Mammary epithelial cell (primary cell): ENCODE data around the gene LHFPL2.

Experiments used
- CTCF ChIP-seq, 2 donors: IDR thresholded peaks in 1 of 2; conservative IDR thresholded peaks in 1 of 2; 2 replicates each; pipeline ENCODE4 v1.5.1; 2011 to 2012; ENCODE audit warnings: inconsistent platforms in 2 of 2, low read length in 2 of 2, mild to moderate bottlenecking in 2 of 2, control low read depth in 1 of 2, low read depth in 1 of 2; ENCODE audit not compliant: insufficient read depth in 1 of 2; ENCODE audit errors: extremely low read depth in 1 of 2
- EZH2 ChIP-seq: IDR thresholded peaks from 2 replicates; pipeline ENCODE4 v1.6.1; 2012; ENCODE audit warnings: low read length, inconsistent platforms, borderline replicate concordance

GRCh38 chr5:78553580-78554353 lies 94.8 kb downstream of the LHFPL2 start:
- TF ChIP-seq CTCF (conservative IDR thresholded peaks at IDR 0.05 in 1 of 2, IDR thresholded peaks at IDR 0.05 in 1 of 2; ENCODE audit: extremely low read depth in 1 of 2, insufficient read depth in 1 of 2, low read depth in 1 of 2, low read length in 2 of 2) (no peak), EZH2 (no peak)
